ENCODE measurements around the gene PASK. TPM values are rescaled to one million over a fixed set of nuclear protein-coding genes. Genes with fewer than 3 reads are reported as not detected.

Gene PASK
- total and polyA plus RNA-seq, 2 experiments from 2014 or later = 0.56 to 2.1 TPM

- Histone ChIP-seq H3K9me3 (ENCODE audit: low read depth) (no peaks in the 10 kb centered on the region), H3K9me2 (ENCODE audit: insufficient read depth) (no peaks in the 10 kb centered on the region), H3F3A (ENCODE audit: insufficient read depth) (peaks cover 42% of the 10 kb centered on the region), H3K27me3 (replicated peaks; ENCODE audit: insufficient read depth) (no peaks in the 10 kb centered on the region), H3K9ac (no peak overlapping the region), H3K4me1 (ENCODE audit: insufficient read depth) (peaks cover 45% of the 10 kb centered on the region), H4K20me1 (ENCODE audit: insufficient read depth) (no peaks in the 10 kb centered on the region), H3K27ac (no peak overlapping the region), H2AFZ (no peak overlapping the region), H3K79me2 (ENCODE audit: insufficient read depth) (no peaks in the 10 kb centered on the region), H3K4me3 (no peak overlapping the region), H3K36me3 (ENCODE audit: low read depth) (0 out of 2 replicates have a peak, but pooled peaks cover 3% of the 10 kb centered on the region), H3K4me2 (ENCODE audit: unreplicated experiment) (no peak overlapping the region)
- 88 to 90% methylated on average over 5 of the region's 5 CpGs for WGBS, 2 experiments (ENCODE audit: low coverage in 1 of 2, low lambda C conversion rate in 2 of 2, missing lambda C conversion rate in 2 of 2)
- DNase-seq = no peak
- TF ChIP-seq EZH2phosphoT487 (IDR thresholded peaks at IDR 0.05; ENCODE audit: insufficient read depth, low read depth) (no peak), EZH2 (IDR thresholded peaks at IDR 0.05; ENCODE audit: insufficient read depth, poor library complexity, severe bottlenecking) (no peak)
- in situ Hi-C loops (cut with MboI) = no loop called here
Measured at GRCh38 chr2:241159116-241159515, 9.8 kb upstream of the PASK start.

GRCh38 chr2:241158546-241158900 lies 9.3 kb upstream of the PASK start:
- in situ Hi-C loops (cut with MboI) = no loop called here
- DNase-seq = no peak
- H3K36me3 ChIP-seq (ENCODE audit: low read depth) = 0 out of 2 replicates have a peak, but pooled peaks cover 1% of the 10 kb centered on the region
- no peak overlapping the region for H3K4me3 ChIP-seq
- H2AFZ ChIP-seq = no peak overlapping the region
- H3F3A ChIP-seq (ENCODE audit: insufficient read depth) = peaks cover 43% of the 10 kb centered on the region
- no peak overlapping the region for H3K9ac ChIP-seq
- peaks cover 45% of the 10 kb centered on the region for H3K4me1 ChIP-seq (ENCODE audit: insufficient read depth)
- H3K9me2 ChIP-seq (ENCODE audit: insufficient read depth) = no peaks in the 10 kb centered on the region
- no peak for TF ChIP-seq EZH2phosphoT487 (IDR thresholded peaks at IDR 0.05; ENCODE audit: insufficient read depth, low read depth)
- no peak for TF ChIP-seq EZH2 (IDR thresholded peaks at IDR 0.05; ENCODE audit: insufficient read depth, poor library complexity, severe bottlenecking)
- no peak overlapping the region for H3K27ac ChIP-seq
- H3K79me2 ChIP-seq (ENCODE audit: insufficient read depth) = no peaks in the 10 kb centered on the region
- no peaks in the 10 kb centered on the region for H3K9me3 ChIP-seq (ENCODE audit: low read depth)
- WGBS, 2 experiments (ENCODE audit: low coverage in 1 of 2, low lambda C conversion rate in 2 of 2, missing lambda C conversion rate in 2 of 2) = 80 to 85% methylated on average over 8 of the region's 8 CpGs
- H3K27me3 ChIP-seq (replicated peaks; ENCODE audit: insufficient read depth) = no peaks in the 10 kb centered on the region
- no peak overlapping the region for H3K4me2 ChIP-seq (ENCODE audit: unreplicated experiment)
- H4K20me1 ChIP-seq (ENCODE audit: insufficient read depth) = no peaks in the 10 kb centered on the region

DNA sequence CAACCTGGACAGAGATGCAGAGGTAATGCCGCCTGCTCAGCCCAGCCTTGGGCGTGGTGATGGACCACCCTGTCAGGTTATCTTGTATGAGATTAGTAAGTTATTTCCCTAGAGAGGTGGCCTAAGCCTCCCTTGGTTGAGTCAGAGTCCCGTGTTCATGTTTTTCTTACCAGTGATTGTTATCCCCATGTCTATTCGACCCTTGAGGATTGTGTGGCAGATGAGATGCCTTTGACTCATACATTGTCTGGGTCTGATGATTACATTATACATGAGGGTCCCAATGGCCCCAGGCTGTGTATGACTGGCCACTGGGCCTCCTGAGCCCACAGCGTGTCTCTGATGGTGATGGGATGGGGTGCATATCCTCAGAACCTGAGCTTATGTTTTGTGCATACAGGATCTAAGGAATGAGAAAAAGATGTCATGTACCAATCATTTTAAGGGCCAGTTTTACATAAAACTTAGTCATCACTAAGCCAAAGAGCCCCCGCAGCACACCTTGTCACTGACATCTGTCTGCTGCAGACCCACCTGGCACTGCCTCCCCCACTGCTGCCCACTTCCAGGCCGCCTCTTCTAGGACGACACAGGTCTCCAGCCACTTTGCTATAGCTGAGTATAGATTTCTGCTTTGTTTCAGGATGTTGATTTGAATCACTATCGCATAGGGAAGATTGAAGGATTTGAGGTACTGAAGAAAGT lies 8.7 kb upstream of the PASK start:
- Histone ChIP-seq H3K4me1 (ENCODE audit: insufficient read depth) (peaks cover 45% of the 10 kb centered on the region), H3K4me3 (no peak overlapping the region), H3K9ac (no peak overlapping the region), H3K9me3 (ENCODE audit: low read depth) (no peaks in the 10 kb centered on the region), H3K27ac (no peak overlapping the region), H4K20me1 (ENCODE audit: insufficient read depth) (no peaks in the 10 kb centered on the region), H3F3A (ENCODE audit: insufficient read depth) (peaks cover 40% of the 10 kb centered on the region), H3K79me2 (ENCODE audit: insufficient read depth) (0 out of 2 replicates have a peak, but pooled peaks cover under 1% of the 10 kb centered on the region), H3K9me2 (ENCODE audit: insufficient read depth) (no peaks in the 10 kb centered on the region), H3K27me3 (replicated peaks; ENCODE audit: insufficient read depth) (no peaks in the 10 kb centered on the region), H3K4me2 (ENCODE audit: unreplicated experiment) (peak overlapping the region; percentile 15), H3K36me3 (ENCODE audit: low read depth) (no peaks in the 10 kb centered on the region), H2AFZ (no peak overlapping the region)
- 52 to 59% methylated on average over 9 of the region's 9 CpGs for WGBS, 2 experiments (ENCODE audit: low coverage in 1 of 2, low lambda C conversion rate in 2 of 2, missing lambda C conversion rate in 2 of 2)
- 0 out of 2 replicates have a peak, but pooled peaks have one; percentile 27 for TF ChIP-seq EZH2phosphoT487 (IDR thresholded peaks at IDR 0.05; ENCODE audit: insufficient read depth, low read depth)
- no peak for TF ChIP-seq EZH2 (IDR thresholded peaks at IDR 0.05; ENCODE audit: insufficient read depth, poor library complexity, severe bottlenecking)
- DNase-seq = peak; percentile 68
- in situ Hi-C loops (cut with MboI) = no loop called here

GRCh38 chr2:241156971-241157441 lies 7.7 kb upstream of the PASK start:
- Histone ChIP-seq H3K36me3 (ENCODE audit: low read depth) (no peaks in the 10 kb centered on the region), H3K9ac (no peak overlapping the region), H3F3A (ENCODE audit: insufficient read depth) (peaks cover 30% of the 10 kb centered on the region), H4K20me1 (ENCODE audit: insufficient read depth) (no peaks in the 10 kb centered on the region), H3K4me3 (no peak overlapping the region), H3K4me2 (ENCODE audit: unreplicated experiment) (no peak overlapping the region), H3K27ac (no peak overlapping the region), H3K27me3 (replicated peaks; ENCODE audit: insufficient read depth) (no peaks in the 10 kb centered on the region), H3K4me1 (ENCODE audit: insufficient read depth) (peaks cover 35% of the 10 kb centered on the region), H3K9me3 (ENCODE audit: low read depth) (no peaks in the 10 kb centered on the region), H3K9me2 (ENCODE audit: insufficient read depth) (no peaks in the 10 kb centered on the region), H2AFZ (no peak overlapping the region), H3K79me2 (ENCODE audit: insufficient read depth) (peaks cover 10% of the 10 kb centered on the region; the same call in 1 of the 2 replicates)
- 94 to 95% methylated on average over 5 of the region's 5 CpGs for WGBS, 2 experiments (ENCODE audit: low coverage in 1 of 2, low lambda C conversion rate in 2 of 2, missing lambda C conversion rate in 2 of 2)
- TF ChIP-seq EZH2phosphoT487 (IDR thresholded peaks at IDR 0.05; ENCODE audit: insufficient read depth, low read depth) (no peak), EZH2 (IDR thresholded peaks at IDR 0.05; ENCODE audit: insufficient read depth, poor library complexity, severe bottlenecking) (no peak)
- no peak for DNase-seq
- in situ Hi-C loops (cut with MboI) = no loop called here
